HFF-Myc (cell line): ENCODE data around the gene FN3KRP.

Experiments used
- DNase-seq: peaks from one replicate; pipeline ENCODE4 v3.0.0-alpha.2; 2011; ENCODE audit warnings: low read depth; ENCODE audit errors: extremely low read depth
- H3K4me3 ChIP-seq: replicated peaks from 2 replicates; pipeline ENCODE4 v1.5.1; 2011; ENCODE audit warnings: low read depth, mild to moderate bottlenecking, control low read depth, low read length
- TF ChIP-seq, protein P1 (sequence below): IDR thresholded peaks from 2 replicates; pipeline ENCODE4 v1.5.1; 2012; ENCODE audit warnings: mild to moderate bottlenecking, low read depth, low read length, control low read depth; ENCODE audit errors: missing control alignments

Gene FN3KRP

DNA sequence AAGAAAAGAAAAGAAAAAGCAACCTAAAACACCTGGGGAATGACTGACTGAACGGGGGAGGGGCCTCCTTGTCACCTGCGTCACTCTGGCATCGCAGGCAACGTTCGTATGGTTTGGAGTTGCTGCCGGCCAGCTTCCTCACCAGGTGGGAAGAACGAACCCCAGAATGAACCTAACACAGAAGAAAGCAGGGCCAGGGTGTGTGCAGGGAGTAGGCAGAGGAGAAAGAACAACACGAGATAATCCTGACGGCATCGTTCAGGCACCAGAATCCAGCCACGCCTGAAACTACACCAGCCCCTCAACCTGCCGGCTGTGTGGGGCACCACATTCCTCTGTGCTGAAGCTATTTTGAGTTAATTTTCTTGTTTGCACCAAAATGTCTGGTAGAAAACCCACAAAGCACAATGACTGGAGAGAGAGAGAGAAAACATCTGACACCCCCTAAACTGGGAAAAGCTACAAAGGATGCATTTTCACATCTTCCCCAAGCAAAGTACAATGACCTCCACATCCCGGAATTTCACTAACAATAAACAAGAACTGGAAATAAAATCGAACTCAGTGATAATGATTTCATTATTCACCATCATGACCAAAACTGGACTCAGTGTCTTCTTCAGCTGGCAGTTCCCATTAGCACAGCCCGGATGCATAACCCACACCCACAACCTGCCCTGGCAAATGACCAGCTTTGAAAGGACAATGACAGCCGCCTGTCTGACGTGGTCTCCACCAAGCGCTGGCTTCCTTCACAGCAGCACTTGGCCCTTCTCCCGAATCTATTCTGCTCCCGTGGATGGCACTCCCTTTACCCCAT, 41.6 kb upstream of the FN3KRP start:
- no peak overlapping the region for H3K4me3 ChIP-seq
- TF ChIP-seq, protein P1, sequence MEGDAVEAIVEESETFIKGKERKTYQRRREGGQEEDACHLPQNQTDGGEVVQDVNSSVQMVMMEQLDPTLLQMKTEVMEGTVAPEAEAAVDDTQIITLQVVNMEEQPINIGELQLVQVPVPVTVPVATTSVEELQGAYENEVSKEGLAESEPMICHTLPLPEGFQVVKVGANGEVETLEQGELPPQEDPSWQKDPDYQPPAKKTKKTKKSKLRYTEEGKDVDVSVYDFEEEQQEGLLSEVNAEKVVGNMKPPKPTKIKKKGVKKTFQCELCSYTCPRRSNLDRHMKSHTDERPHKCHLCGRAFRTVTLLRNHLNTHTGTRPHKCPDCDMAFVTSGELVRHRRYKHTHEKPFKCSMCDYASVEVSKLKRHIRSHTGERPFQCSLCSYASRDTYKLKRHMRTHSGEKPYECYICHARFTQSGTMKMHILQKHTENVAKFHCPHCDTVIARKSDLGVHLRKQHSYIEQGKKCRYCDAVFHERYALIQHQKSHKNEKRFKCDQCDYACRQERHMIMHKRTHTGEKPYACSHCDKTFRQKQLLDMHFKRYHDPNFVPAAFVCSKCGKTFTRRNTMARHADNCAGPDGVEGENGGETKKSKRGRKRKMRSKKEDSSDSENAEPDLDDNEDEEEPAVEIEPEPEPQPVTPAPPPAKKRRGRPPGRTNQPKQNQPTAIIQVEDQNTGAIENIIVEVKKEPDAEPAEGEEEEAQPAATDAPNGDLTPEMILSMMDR, result no peak
- no peak for DNase-seq

DNA sequence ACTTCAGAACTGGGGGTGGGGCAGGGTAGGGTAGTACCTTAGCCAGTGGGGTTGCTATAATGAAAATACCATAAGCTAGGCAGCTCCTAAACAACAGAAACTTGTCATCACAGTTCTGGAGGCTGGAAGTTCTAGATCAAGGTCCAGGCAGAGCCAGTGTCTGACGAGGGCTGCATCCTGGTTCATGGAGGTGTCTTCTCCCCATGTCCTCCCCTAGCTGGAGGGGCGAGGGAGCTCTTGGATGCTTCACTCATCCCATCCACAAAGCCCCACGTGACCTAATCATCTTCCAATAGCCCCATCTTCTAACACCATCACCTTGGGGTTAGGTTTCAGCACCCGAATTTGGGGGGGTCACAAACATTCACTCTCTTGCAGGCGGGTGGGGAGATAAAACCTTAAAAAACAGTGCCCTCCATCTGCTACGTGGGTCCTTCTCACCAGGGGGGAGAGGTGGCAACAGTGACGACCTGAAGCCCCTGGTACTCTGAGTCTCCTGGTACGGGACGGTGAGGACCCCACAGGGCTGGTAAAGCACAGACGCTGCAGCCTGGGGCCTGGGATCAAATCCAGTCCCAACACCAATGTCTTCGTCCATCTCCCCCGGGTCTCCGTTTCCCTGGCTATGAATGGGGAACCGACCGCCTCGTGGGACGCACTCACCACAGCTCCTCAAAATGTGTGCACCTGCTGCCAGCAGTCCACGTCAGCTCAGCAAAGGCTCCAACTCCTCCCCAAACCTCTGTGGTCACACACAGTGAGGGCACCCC, 40.8 kb upstream of the FN3KRP start:
- TF ChIP-seq, protein P1, result no peak
- DNase-seq, result no peak

DNA sequence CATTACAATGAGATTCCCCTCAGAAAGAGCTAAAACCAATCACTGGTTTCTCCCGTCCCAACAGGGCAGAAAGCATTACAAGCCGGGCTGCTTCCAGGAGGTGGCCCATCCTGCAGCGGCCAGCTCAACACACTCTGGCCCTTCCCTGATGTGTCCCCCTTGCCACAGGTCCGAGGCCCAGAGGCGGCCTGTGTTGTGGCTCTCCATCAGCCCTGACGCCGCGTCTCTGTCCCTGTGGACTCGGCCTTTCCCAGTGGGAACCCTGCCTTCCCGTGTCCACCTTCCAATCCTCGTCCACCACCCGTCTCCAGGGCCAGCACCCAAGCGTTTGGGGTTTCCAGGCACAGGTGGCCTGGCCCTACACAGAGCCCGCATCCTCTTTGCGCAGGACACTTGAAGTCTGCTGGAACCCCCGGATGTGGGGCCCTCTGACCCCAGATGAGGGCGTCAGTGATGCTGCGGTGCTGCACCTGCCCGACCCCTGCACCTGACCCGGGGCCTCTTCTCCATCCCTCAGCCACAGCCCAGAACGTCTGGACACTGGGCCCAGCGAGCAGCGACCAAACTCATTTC, 39.1 kb upstream of the FN3KRP start:
- TF ChIP-seq, protein P1, result no peak

More for the DNA sequence above, 40.8 kb upstream of the FN3KRP start:
- no peak overlapping the region for H3K4me3 ChIP-seq

GRCh38 chr17:82678265-82678891, 38.1 kb upstream of the FN3KRP start:
- TF ChIP-seq, protein P1, result no peak
- DNase-seq, result no peak

More for the DNA sequence above, 39.1 kb upstream of the FN3KRP start:
- no peak overlapping the region for H3K4me3 ChIP-seq
- DNase-seq, result no peak

GRCh38 chr17:82679586-82680465, 36.7 kb upstream of the FN3KRP start:
- TF ChIP-seq, protein P1, result no peak
- H3K4me3 ChIP-seq, result no peak overlapping the region
- DNase-seq, result no peak

More at GRCh38 chr17:82678265-82678891, 38.1 kb upstream of the FN3KRP start:
- no peak overlapping the region for H3K4me3 ChIP-seq
